Gastrocnemius medialis (tissue), 4 donors: ENCODE data around the gene LTBP1. TPM values are rescaled to one million over a fixed set of nuclear protein-coding genes. Genes with fewer than 3 reads are reported as not detected.

Experiments used
- ATAC-seq, 2 donors: fragments of 150-250 bp; one replicate each; pipeline ENCODE4 v1.9.1; 2016
- DNase-seq, 2 donors: peaks; one replicate each; pipeline ENCODE4 v3.0.0-alpha.2; 2019
- H3K27ac ChIP-seq, 4 donors: fragments of 200-600 bp; sonication (generic); 1 replicate in 1 of 4; 2 replicates in 3 of 4; pipeline ENCODE4 v1.5.1; 2016 to 2018; ENCODE audit warnings: mild to moderate bottlenecking in 2 of 4, moderate library complexity in 1 of 4
- H3K27me3 ChIP-seq, 3 donors: fragments of 200-600 bp; sonication (generic) in 2 of 3; 1 replicate in 1 of 3; 2 replicates in 2 of 3; pipeline versions ENCODE4 v1.5.1 to v1.6.0; 2016 to 2019; ENCODE audit warnings: mild to moderate bottlenecking in 1 of 3, moderate library complexity in 1 of 3
- H3K36me3 ChIP-seq, 2 donors: fragments of 200-600 bp; sonication (generic) in 1 of 2; one replicate each; pipeline ENCODE4 v1.5.1; 2017 to 2018
- H3K4me1 ChIP-seq, 2 donors: fragments of 200-600 bp; sonication (generic) in 1 of 2; one replicate each; pipeline ENCODE4 v1.5.1; 2016 to 2017; ENCODE audit warnings: mild to moderate bottlenecking in 2 of 2
- H3K4me3 ChIP-seq, 4 donors: fragments of 200-600 bp; sonication (generic) in 3 of 4; 1 replicate in 1 of 4; 2 replicates in 3 of 4; pipeline ENCODE4 v1.5.1; 2016 to 2019; ENCODE audit warnings: mild to moderate bottlenecking in 2 of 4
- H3K9me3 ChIP-seq, 3 donors: fragments of 200-600 bp; sonication (generic) in 2 of 3; 1 replicate in 1 of 3; 2 replicates in 2 of 3; pipeline ENCODE4 v1.5.1; 2016 to 2019
- CTCF ChIP-seq, 5 experiments: fragments of 450-650 bp in 3 of 5; fragments of 200-600 bp in 2 of 5; sonication (generic) in 2 of 5; IDR thresholded peaks in 4 of 5; conservative IDR thresholded peaks in 1 of 5; 1 replicate in 4 of 5; 2 replicates in 1 of 5; pipeline ENCODE4 v1.5.1; 2016 to 2019; ENCODE audit warnings: antibody characterized with exemption in 5 of 5, mild to moderate bottlenecking in 3 of 5, moderate library complexity in 3 of 5
- POLR2A ChIP-seq, 2 donors: fragments of 450-650 bp; IDR thresholded peaks; one replicate each; pipeline ENCODE4 v1.6.1; 2017; ENCODE audit warnings: antibody characterized with exemption in 2 of 2, mild to moderate bottlenecking in 2 of 2, moderate library complexity in 2 of 2
- in situ Hi-C, 4 donors: fragments of 200-750 bp; cut with MboI; loops; one replicate each; pipeline versions ENCODE4 v1.15.0 to v1.8.0; 2017; ENCODE audit warnings: low sequenced_read_pairs in 4 of 4
- intact Hi-C: fragments of 100-400 bp; cut with DNase I; formaldehyde crosslinking; loops from one replicate; pipeline ENCODE4 v1.15.1; 2023; ENCODE audit warnings: low total_unique reads
- total RNA-seq, 4 donors: library from RNA; depleted of rRNA; stranded (reverse); fragments of >200 nt; gene quantifications; one replicate each; pipeline versions ENCODE4 v1.1.0 to v1.2.3, GENCODE V29; 2016

The LTBP1 gene
- total RNA-seq, 4 donors from 2014 or later: 8.0 to 42.8 (median 18.4) TPM

- ATAC-seq (no peak), DNase-seq (no peak)
- no peaks in the 10 kb centered on the region for H3K9me3 ChIP-seq
- no peak overlapping the region for H3K4me3 ChIP-seq
- no peaks in the 10 kb centered on the region for H3K36me3 ChIP-seq
- in situ Hi-C loops: no loop called here
- TF ChIP-seq POLR2A (IDR thresholded peaks at IDR 0.05): no peak
- intact Hi-C loops: no loop called here
- H3K27me3 ChIP-seq: no peaks in the 10 kb centered on the region
- H3K4me1 ChIP-seq: peaks cover 9 to 15% of the 10 kb centered on the region in 2 donors
- H3K27ac ChIP-seq: no peak overlapping the region
Observed at GRCh38 chr2:33090553-33091134, 143.9 kb downstream of the LTBP1 start.

- H3K27me3 ChIP-seq: no peaks in the 10 kb centered on the region
- no peaks in the 10 kb centered on the region for H3K9me3 ChIP-seq
- intact Hi-C loops: no loop called here
- peak overlapping the region in 3 of 4 donors; percentile 30 to 50 (median 33) for H3K27ac ChIP-seq
- H3K4me1 ChIP-seq: peaks cover 0 to 5% of the 10 kb centered on the region in 2 donors
- H3K4me3 ChIP-seq: no peak overlapping the region
- in situ Hi-C loops: no loop called here
- no peaks in the 10 kb centered on the region for H3K36me3 ChIP-seq
- DNase-seq: peak in 1 of 2 donors; percentile 16
- ATAC-seq: peak; percentile 53 to 73
- no peak for TF ChIP-seq CTCF (IDR thresholded peaks at IDR 0.05 in 4 of 5, conservative IDR thresholded peaks at IDR 0.05 in 1 of 5)
- TF ChIP-seq POLR2A (IDR thresholded peaks at IDR 0.05): no peak
Observed at GRCh38 chr2:33091541-33092123, 144.9 kb downstream of the LTBP1 start.

GRCh38 chr2:33093283-33093993 lies 146.7 kb downstream of the LTBP1 start:
- TF ChIP-seq CTCF (IDR thresholded peaks at IDR 0.05 in 4 of 5, conservative IDR thresholded peaks at IDR 0.05 in 1 of 5): no peak
- TF ChIP-seq POLR2A (IDR thresholded peaks at IDR 0.05): no peak
- no peak overlapping the region for H3K4me3 ChIP-seq
- no peaks in the 10 kb centered on the region for H3K9me3 ChIP-seq
- no peaks in the 10 kb centered on the region for H3K27me3 ChIP-seq
- intact Hi-C loops (no loop called here), in situ Hi-C loops (no loop called here)
- ATAC-seq: peak in 1 of 2 donors; percentile 21
- no peaks in the 10 kb centered on the region for H3K4me1 ChIP-seq
- DNase-seq: no peak
- H3K36me3 ChIP-seq: no peaks in the 10 kb centered on the region
- H3K27ac ChIP-seq: peak overlapping the region in 1 of 4 donors; percentile 0

- intact Hi-C loops (no loop called here), in situ Hi-C loops (no loop called here)
- DNase-seq: no peak
- no peaks in the 10 kb centered on the region for H3K36me3 ChIP-seq
- H3K27me3 ChIP-seq: no peaks in the 10 kb centered on the region
- no peaks in the 10 kb centered on the region for H3K9me3 ChIP-seq
- no peak overlapping the region for H3K4me3 ChIP-seq
- TF ChIP-seq POLR2A (IDR thresholded peaks at IDR 0.05): no peak
- TF ChIP-seq CTCF (IDR thresholded peaks at IDR 0.05 in 4 of 5, conservative IDR thresholded peaks at IDR 0.05 in 1 of 5): no peak
- no peak for ATAC-seq
- no peak overlapping the region for H3K27ac ChIP-seq
- no peaks in the 10 kb centered on the region for H3K4me1 ChIP-seq
Observed at GRCh38 chr2:33094303-33094702, 147.6 kb downstream of the LTBP1 start.

- H3K27me3 ChIP-seq: no peaks in the 10 kb centered on the region
- TF ChIP-seq POLR2A (IDR thresholded peaks at IDR 0.05) (no peak), CTCF (IDR thresholded peaks at IDR 0.05 in 4 of 5, conservative IDR thresholded peaks at IDR 0.05 in 1 of 5) (no peak)
- H3K27ac ChIP-seq: no peak overlapping the region
- intact Hi-C loops: no loop called here
- DNase-seq (no peak), ATAC-seq (no peak)
- no peaks in the 10 kb centered on the region for H3K36me3 ChIP-seq
- H3K4me3 ChIP-seq: no peak overlapping the region
- peaks cover 0 to 5% of the 10 kb centered on the region in 2 donors for H3K4me1 ChIP-seq
- in situ Hi-C loops: no loop called here
- no peaks in the 10 kb centered on the region for H3K9me3 ChIP-seq
Observed at GRCh38 chr2:33099989-33100388, 153.2 kb downstream of the LTBP1 start.
